NCI-H2196 (cell line): Measurements from ENCODE around the gene GRK5.
"Not testable (repeated sequence)": the region's sequence is repeated elsewhere in the genome, so short reads cannot be mapped to it uniquely, and the experiment has no call there.

Source experiments
- DNase-seq: peaks from one replicate; lab custom pipeline; 2025; ENCODE audit not compliant: unreplicated experiment; lab: John Stamatoyannopoulos, UW

Gene GRK5

DNA sequence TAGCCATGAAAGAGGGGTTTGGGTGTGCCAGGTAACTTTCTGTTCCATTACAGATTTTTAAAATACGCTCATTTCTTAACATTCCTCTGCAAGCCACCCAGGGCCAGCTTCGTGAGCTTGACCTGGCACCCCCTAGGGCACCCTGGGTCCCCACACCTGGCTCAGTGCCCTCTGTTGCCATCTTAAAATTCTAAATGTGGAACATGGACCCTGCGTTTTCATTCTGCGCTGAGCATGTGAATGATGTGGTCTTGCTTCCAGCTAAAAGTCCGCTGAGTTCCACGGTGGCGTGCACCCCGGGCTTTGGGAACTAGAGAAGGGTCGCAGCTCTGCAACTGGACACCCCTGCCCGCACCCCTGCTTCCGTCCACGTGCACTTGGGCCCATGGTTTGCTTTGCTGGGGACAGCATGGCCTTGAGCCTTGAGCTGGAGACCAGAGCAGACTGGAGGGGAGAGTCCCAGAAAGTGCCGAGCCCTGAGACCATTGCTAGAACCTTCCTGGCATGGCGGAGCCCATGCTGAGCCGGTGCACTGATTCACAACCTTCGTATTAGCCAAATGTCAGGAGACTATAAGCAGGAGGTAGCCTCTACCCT is 244.0 kb downstream of the GRK5 start:
- no peak for DNase-seq

GRCh38 chr10:119452396-119452795 is 245.0 kb downstream of the GRK5 start:
- no peak for DNase-seq

DNA sequence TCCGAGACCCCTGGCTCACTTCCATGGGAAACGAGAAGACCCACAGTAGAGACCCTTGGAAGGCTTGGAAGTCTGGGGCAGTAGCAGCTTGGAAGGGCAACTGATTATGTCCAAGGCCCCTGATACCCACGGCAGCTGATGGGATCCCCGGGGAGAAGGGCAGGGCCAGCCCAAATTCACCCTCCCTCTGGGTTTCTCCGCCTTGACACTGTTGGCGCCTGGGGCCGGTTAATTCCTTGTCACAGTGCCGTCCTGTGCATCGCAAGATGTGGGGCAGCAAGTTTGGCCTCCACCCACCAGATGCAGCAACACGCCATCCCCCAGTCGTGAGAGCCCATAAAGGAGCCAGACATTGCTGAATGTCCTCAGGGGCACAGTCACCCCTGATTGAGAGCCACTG is 245.9 kb downstream of the GRK5 start:
- DNase-seq = no peak

DNA sequence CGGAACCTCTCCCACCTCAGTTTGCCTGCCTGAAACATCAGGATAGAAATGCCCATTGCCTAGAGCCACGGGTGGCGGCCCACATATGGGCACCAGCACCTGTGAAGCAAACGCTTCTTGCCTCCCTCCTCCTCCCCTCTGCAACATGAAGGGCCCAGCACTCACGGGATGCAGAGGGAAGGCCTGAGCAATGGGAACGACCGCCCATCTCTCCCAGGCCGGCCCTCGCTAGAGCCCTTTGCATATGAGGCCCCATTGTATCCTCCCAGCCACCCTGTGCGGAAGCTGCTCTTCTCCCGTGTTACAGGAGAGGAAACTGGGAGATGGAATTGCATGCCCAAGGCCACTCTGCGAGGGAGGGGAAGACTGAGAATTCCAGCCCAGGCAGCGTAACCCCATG is 246.9 kb downstream of the GRK5 start:
- DNase-seq = no peak

GRCh38 chr10:119454990-119455389 is 247.6 kb downstream of the GRK5 start:
- DNase-seq = no peak

DNA sequence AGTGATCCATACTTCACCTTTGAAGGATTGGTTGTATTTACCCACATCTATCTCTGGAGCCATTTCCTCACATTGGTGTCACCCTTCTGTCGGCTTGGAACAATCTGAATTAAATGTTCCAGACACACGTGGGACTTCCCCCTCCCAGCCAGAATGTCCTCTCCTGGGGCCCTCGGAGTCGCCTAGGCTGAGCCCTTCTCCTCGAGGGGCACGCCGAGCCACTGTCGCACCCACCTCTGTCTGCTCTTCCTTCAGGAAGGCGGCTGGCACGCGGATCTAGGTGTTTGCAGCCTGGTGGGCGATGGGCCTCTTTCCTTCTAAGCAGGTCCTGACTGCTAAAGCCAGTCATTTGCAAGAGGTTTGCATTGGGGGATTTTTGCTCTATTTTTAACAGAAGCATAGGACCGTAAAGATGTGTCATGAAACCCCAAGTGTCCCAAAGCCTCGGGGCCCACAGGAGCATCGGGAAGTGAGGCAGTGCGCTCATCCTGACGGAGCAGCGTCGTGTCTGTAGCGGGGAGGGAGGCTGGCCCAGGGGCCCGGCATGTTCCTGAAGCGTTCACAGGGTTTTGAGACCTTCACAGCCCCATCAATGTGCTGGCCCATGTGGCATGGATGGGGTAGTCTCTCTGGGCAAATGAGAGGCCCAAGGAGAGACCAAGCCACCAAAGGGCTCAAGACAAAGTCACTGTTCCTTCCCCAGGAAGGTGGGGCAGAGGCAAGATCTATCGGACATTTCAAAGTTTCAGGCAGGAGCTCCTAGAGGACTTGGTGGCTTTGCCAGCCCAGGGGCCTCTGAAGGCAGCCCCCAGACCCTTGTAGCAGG is 248.5 kb downstream of the GRK5 start:
- DNase-seq = no peak

DNA sequence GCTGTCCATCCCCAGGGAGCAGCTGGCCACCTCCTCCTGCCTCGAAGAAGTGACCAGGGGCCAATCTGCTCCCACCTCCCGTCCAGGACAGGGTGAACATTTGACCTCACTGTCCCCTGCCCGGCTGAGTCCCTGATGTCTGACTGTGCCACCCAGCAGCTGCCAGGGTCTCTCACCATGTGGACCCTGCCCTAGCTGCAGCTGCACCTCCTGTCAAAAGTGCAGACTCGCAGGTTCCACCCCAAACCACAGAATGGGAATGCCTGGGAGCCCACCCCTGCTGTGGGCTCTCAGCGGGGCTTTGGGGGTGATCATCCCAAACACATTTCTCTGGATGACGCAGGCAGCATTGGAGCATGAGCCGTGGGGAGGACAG is 249.1 kb downstream of the GRK5 start:
- no peak for DNase-seq

DNA sequence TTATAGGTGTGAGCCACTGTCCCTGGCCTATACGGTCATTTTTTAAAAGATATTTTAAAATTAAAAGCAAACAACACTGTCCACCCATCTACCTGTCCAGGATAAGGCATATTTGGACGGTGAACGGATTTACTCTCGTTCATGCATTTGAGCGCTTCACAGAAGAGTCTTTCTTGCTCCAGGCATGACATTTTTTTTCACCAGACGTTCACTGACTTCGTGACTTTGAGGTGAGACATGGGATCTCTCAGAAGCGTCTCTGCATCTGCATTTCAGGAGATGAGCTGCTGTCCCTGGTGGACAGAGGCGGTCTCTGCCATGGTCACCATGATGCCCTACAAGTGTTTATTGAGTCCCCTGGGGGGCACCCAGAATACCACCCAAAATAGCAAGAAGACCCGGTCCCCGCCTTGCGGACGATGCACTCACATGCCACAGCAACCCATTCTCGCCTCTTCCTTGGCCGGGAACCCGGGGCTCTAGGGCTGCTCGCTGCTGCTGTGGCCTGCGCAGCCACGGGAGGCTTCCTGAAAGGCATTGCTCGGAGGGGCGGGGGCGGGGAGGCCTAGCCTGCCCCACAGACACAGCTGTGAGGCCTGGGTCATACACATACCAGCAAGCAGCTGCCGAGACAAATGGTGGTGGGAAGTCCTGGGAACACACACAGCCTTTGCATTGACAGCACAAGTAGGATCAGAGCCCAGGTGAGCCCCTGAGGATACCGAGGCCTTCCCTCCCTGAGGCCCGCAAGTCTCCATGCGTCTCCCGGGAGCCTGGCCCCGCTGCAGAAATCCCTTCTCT is 250.8 kb downstream of the GRK5 start:
- no peak for DNase-seq

DNA sequence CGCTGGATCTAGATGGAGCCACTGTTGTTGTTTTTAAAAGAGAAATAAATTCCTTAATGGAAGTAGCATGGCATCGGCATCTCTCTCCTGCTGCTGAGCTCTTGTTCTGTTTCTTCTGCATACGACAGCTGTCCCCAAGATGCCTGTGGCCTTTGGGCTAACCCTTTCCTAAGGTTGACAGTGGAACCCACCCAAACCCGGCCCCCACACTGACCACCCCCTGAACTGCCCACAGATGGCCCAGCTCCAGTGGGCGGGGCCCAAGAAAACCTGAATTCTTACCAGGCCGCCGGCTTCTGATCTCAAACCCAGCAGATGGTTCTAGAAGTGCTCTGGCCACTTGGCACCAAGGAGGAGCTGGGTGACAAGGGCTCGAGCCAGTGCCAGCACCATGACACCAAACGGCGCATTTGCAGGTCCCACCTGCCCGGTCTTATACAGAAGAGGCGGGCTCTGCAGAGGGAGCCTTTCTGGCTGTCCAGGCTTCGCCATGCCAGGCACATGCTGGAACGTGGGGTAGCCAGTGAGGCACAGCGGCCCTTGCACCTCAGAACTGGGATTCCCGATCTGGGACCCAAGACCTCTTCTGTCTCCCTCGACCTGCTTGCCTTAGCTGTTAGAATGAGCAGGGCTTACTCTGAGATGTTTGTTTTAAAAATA is 252.4 kb downstream of the GRK5 start:
- no peak for DNase-seq

DNA sequence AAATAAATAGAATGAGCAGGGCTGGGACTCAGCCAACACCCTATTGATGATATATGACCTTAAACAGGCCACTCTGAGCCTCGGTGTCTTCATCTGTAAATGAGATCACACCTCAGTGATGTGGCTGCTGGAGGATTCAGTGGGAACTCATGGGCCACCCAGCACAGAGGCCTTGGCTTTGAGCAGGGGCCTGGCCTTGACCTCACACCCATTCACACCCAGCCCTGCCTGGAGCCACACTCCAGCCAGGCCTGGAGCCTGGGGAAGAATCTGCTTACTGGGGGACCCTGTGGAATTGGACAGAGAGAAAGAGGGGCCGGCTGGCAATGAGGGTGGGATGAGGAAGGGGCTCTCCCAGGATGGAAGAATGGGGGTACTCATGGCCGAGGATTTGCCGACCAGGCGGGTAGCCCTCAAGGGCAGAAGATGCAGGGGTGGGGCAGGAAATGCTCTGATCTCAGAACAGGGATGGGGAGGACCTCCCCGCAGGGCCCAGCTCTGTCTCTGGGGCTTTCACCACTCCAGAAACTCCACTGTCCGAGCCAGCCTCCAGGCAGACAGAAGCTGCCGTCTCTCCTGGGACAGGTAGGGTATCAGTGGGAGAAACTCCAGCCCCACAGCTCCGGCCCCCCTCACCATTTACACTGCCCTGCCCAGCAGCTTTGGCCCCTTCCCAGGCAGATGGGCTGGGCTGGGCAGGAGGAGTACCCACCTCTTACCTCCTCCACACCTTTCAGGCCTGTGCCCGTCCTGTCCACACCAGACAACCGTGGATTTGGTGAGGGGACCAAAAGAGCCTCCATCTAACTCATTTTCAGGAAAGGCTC is 253.2 kb downstream of the GRK5 start:
- no peak for DNase-seq

DNA sequence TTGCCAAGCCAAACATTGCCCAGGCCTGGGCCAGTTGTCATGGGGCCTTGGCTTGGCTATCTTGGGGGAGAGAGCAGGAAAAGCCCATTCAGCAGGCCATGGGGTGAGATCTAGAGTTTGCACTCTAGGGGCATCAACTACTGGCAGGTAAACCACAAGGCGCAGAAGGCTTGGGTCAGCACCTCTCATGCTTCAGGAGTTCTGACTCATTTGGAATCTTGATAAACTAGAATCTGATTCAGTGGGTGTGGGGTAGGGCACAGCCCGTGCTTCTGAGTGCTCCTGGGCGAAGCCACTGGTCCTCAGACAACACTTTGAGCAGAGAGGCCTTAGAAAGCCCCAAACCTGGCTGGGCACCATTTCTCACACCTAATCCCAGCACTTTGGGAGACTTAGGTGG is 254.0 kb downstream of the GRK5 start:
- DNase-seq = no peak

DNA sequence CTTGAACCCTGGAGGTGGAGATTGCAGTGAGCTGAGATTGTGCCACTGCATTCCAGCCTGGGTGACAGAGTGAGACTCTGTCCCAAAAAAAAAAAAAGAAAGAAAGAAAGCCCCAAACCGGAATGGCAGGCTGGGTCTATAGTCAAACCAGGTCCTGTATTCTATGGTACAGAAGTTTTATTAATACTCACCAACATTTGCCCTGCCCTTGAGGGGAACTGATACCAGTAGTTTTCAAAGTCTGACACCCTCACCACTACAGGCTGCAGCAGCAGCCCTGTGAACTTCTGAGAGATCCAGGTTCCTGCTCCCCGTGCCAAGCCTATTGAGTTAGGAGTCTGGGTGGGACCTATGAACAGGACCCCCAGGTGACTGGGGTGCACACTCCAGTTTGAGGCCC is 254.6 kb downstream of the GRK5 start:
- DNase-seq = no peak

GRCh38 chr10:119462773-119463172 is 255.4 kb downstream of the GRK5 start:
- DNase-seq = no peak

DNA sequence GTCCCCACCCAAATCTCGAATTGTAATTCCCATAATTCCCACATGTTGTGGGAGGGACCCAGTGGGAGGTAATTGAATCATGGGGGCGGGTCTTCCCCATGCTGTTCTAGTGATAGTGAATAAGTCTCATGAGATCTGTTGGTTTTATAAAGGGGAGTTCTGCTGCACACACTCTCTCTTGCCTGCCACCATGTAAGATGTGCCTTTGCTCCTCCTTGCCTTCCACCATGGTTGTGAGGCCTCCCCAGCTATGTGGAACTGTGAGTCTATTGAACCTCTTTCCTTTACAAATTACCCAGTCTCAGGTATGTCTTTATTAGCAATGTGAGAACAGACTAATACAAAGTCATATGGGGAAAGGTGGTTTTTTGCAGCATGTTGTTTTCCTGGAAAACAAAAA is 255.8 kb downstream of the GRK5 start:
- not testable (repeated sequence) for DNase-seq

DNA sequence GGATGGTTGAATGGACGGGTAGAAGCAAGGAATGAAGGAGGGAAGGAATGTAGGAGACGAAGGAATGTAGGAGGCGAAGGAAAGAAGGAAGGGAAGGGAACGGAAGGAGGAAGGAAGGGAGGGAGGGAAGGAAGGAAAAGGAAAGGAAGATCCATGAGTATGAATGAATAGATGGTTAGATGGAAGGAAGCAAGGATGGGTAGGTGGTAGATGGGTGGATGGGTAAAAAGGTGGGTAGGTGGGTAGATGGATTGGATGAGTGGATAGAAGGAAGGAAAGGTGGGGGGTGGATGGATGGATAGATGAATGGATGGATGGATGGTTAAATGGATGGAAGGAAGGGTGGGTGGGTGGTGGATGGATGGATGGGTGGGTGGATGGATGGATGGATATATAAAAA is 257.7 kb downstream of the GRK5 start:
- DNase-seq = no peak

GRCh38 chr10:119466076-119466475 is 258.7 kb downstream of the GRK5 start:
- no peak for DNase-seq

DNA sequence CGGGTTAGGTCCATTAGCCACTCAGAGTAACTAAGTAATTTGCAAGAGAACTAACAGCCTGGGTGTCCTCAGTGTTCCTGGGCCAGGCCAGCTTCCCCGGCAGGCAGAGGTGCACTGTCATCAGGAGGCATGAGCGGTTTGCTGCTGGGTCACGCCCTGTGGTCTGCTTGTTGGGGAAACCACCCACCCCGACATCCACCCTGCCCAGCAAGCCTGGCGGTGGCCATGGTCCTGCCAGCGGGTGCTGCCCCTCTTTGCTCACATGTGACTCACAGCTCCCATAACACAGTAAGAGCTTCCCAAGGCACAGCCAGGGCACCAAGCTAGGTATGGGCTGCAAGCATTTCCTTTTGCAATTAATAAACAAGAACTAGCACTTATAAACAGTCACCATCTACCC is 259.3 kb downstream of the GRK5 start:
- DNase-seq = no peak

- no peak for DNase-seq
These were observed 261.4 kb downstream of the GRK5 start for GRCh38 chr10:119468542-119469324.

DNA sequence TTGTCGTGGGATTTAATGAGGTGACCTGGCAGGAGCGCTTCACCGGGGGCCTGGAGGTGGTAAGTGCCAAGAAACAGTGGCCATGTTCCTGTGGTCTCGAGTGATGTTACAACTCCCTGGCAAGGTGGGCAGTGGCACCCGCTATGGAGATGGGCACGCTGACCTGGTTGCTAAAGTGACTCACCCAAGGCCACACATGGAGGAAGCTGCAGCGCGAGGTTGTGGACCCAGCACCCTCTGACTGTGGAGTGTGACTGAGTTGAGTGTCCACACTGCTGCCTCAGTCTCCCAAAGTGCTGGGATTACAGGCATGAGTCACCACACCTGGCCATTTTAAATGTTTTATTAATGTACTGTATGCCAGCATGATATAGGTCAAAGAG is 261.9 kb downstream of the GRK5 start:
- no peak for DNase-seq

GRCh38 chr10:119469846-119470245 is 262.5 kb downstream of the GRK5 start:
- DNase-seq = no peak
